Mucosa of descending colon (tissue), 3 donors: ENCODE data around the gene SRD5A3. TPM values are rescaled to one million over a fixed set of nuclear protein-coding genes. Genes with fewer than 3 reads are reported as not detected.

Experiments used
- ATAC-seq: fragments of 200-7000 bp; cut with Tn5 transposase; one replicate; pipeline ENCODE4 v1.9.1; 2020; ENCODE audit warnings: mild to moderate bottlenecking, moderate library complexity
- DNase-seq, 3 donors: peaks; one replicate each; pipeline ENCODE4 v3.0.0-alpha.2; 2020
- H3K36me3 ChIP-seq: fragments of 200-600 bp; one replicate; pipeline ENCODE4 v1.8.0; 2021; ENCODE audit warnings: low read depth, mild to moderate bottlenecking
- H3K4me1 ChIP-seq: fragments of 200-600 bp; one replicate; pipeline ENCODE4 v1.8.0; 2021; ENCODE audit warnings: low read depth, mild to moderate bottlenecking
- H3K4me3 ChIP-seq: fragments of 200-600 bp; one replicate; pipeline ENCODE4 v1.8.0; 2021; ENCODE audit warnings: mild to moderate bottlenecking
- H3K9me3 ChIP-seq: fragments of 200-600 bp; one replicate; pipeline ENCODE4 v1.8.0; 2021; ENCODE audit warnings: mild to moderate bottlenecking
- intact Hi-C, 2 donors: fragments of 100-400 bp; cut with DNase I in 1 of 2; cut with micrococcal nuclease in 1 of 2; formaldehyde crosslinking; loops; one replicate each; pipeline versions ENCODE4 v1.11.0 to v1.11.1; 2022; cut with DNase I, micrococcal nuclease
- total RNA-seq, 3 donors: library from RNA; stranded (reverse); fragmentation: NEBNext Ultra II Directional in 2 of 3; extraction: Animal tissue kit (Norgen Biotek cat#: 25700) in 2 of 3; gene quantifications; one replicate each; pipeline versions ENCODE4 v1.2.1 to v1.2.4, GENCODE V29; 2021 to 2023
- TF ChIP-seq, protein P1 (sequence below): fragments of 200-600 bp; IDR thresholded peaks from one replicate; pipeline ENCODE4 v1.8.0; 2022; ENCODE audit warnings: antibody characterized with exemption, mild to moderate bottlenecking
- donor health status: DM: no; HTN: no; CAD: no; lungs with moderate emphysema.
- donor health status: DM: no; HTN: no; CAD: no.
- donor health status: DM: no; HTN: yes; CAD: no.

SRD5A3 gene
- total RNA-seq, 3 donors from 2014 or later = 5.9 to 14.7 (median 14.0) TPM

DNA sequence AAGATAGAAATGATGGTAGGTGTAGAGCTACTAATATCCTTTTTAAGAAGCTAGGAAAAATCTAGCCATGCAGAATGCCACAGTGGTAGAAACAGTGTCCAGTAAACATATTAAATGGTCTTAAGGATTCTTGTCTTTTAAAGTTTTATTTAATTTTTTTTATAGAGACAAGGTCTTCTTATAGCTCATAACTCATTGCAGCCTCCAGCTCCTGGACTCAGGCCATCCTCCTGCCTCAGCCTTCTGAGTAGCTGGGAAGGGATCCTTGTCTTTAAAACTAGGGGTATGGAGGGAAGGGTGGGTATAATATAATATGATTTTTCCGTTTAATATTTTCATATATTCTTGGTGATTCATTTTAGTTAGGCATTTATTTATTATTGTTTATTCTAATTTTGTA, 53.5 kb downstream of the SRD5A3 start:
- no peak for DNase-seq
- no peaks in the 10 kb centered on the region for H3K9me3 ChIP-seq
- no peak overlapping the region for H3K4me3 ChIP-seq
- TF ChIP-seq, protein P1, sequence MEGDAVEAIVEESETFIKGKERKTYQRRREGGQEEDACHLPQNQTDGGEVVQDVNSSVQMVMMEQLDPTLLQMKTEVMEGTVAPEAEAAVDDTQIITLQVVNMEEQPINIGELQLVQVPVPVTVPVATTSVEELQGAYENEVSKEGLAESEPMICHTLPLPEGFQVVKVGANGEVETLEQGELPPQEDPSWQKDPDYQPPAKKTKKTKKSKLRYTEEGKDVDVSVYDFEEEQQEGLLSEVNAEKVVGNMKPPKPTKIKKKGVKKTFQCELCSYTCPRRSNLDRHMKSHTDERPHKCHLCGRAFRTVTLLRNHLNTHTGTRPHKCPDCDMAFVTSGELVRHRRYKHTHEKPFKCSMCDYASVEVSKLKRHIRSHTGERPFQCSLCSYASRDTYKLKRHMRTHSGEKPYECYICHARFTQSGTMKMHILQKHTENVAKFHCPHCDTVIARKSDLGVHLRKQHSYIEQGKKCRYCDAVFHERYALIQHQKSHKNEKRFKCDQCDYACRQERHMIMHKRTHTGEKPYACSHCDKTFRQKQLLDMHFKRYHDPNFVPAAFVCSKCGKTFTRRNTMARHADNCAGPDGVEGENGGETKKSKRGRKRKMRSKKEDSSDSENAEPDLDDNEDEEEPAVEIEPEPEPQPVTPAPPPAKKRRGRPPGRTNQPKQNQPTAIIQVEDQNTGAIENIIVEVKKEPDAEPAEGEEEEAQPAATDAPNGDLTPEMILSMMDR = no peak
- H3K4me1 ChIP-seq = peaks cover 26% of the 10 kb centered on the region
- intact Hi-C loops = loop anchor here in 1 of 2 donors (10.0 kb wide), 1 partner anchor 55 kb away; the partner anchor contains the start of gene SRD5A3
- no peak for ATAC-seq
- H3K36me3 ChIP-seq = no peaks in the 10 kb centered on the region

DNA sequence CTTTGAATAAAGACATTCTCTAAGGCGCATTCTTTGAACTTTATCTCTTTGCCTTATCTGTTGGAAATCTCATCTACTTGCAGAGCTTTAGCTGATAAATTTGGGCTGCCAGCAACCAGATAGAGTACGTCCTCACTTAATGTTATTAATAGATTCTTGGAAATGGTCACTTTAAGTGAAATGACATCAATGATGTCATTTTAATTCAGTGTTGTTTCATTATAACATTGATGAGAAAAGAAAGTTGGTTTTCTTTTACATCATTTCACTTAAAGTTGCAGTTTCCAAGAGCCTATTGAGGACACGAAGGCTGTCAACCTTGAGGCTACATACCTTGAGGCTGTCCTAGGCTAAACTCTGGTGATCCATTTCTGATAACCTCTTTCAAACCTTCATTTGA, 59.0 kb downstream of the SRD5A3 start:
- DNase-seq = no peak
- intact Hi-C loops = no loop called here
- no peaks in the 10 kb centered on the region for H3K4me1 ChIP-seq

GRCh38 chr4:55406545-55406944, 60.5 kb downstream of the SRD5A3 start:
- ATAC-seq (no peak), DNase-seq (no peak)
- Histone ChIP-seq H3K36me3 (no peaks in the 10 kb centered on the region), H3K4me3 (no peak overlapping the region), H3K9me3 (no peaks in the 10 kb centered on the region), H3K4me1 (no peaks in the 10 kb centered on the region)
- intact Hi-C loops = no loop called here
- TF ChIP-seq, protein P1 = no peak

More for the DNA sequence above, 59.0 kb downstream of the SRD5A3 start:
- Histone ChIP-seq H3K36me3 (no peaks in the 10 kb centered on the region), H3K4me3 (no peak overlapping the region), H3K9me3 (no peaks in the 10 kb centered on the region)
- TF ChIP-seq, protein P1 = no peak
- ATAC-seq = no peak

GRCh38 chr4:55407119-55407518, 61.1 kb downstream of the SRD5A3 start:
- TF ChIP-seq, protein P1 = no peak
- H3K4me1 ChIP-seq = no peaks in the 10 kb centered on the region
- H3K9me3 ChIP-seq = no peaks in the 10 kb centered on the region
- no peak overlapping the region for H3K4me3 ChIP-seq
- DNase-seq = no peak
- no peaks in the 10 kb centered on the region for H3K36me3 ChIP-seq
- intact Hi-C loops = no loop called here
- no peak for ATAC-seq

DNA sequence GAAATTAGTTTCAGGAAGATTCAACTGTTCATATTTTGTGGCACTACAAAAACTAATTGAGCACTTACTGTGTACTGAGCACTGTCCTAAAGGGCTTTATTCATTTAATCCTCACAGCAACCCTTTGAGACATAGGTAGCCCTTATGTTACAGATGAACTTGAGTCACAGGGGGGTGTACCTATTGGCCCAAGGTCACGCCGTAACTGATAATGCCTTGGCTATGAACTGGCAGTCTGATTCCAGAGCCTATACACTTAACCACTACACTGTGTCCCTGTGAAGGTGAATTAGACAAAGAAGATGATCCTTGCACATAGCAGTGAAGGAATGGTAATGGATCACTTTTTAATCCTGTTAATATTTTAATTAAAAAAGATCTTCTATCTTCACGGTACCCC, 61.7 kb downstream of the SRD5A3 start:
- Histone ChIP-seq H3K4me3 (no peak overlapping the region), H3K4me1 (no peaks in the 10 kb centered on the region), H3K36me3 (no peaks in the 10 kb centered on the region), H3K9me3 (no peaks in the 10 kb centered on the region)
- ATAC-seq (no peak), DNase-seq (no peak)
- intact Hi-C loops = no loop called here
- TF ChIP-seq, protein P1 = no peak
